Fibroblast of pulmonary artery (primary cell): ENCODE measurements around the gene RIBC1.

Experiments
- DNase-seq: peaks from one replicate; pipeline ENCODE4 v3.0.0-alpha.2; 2010; ENCODE audit warnings: low read depth
- H3K4me3 ChIP-seq: replicated peaks from 2 replicates; pipeline ENCODE4 v1.5.1; 2011; ENCODE audit warnings: low read depth, mild to moderate bottlenecking, control low read depth, low read length, moderate library complexity
- TF ChIP-seq, protein P1 (sequence below): IDR thresholded peaks from 2 replicates; pipeline ENCODE4 v1.5.1; 2011; ENCODE audit warnings: mild to moderate bottlenecking, control low read depth, low read length, inconsistent platforms; ENCODE audit errors: missing control alignments

The RIBC1 gene

DNA sequence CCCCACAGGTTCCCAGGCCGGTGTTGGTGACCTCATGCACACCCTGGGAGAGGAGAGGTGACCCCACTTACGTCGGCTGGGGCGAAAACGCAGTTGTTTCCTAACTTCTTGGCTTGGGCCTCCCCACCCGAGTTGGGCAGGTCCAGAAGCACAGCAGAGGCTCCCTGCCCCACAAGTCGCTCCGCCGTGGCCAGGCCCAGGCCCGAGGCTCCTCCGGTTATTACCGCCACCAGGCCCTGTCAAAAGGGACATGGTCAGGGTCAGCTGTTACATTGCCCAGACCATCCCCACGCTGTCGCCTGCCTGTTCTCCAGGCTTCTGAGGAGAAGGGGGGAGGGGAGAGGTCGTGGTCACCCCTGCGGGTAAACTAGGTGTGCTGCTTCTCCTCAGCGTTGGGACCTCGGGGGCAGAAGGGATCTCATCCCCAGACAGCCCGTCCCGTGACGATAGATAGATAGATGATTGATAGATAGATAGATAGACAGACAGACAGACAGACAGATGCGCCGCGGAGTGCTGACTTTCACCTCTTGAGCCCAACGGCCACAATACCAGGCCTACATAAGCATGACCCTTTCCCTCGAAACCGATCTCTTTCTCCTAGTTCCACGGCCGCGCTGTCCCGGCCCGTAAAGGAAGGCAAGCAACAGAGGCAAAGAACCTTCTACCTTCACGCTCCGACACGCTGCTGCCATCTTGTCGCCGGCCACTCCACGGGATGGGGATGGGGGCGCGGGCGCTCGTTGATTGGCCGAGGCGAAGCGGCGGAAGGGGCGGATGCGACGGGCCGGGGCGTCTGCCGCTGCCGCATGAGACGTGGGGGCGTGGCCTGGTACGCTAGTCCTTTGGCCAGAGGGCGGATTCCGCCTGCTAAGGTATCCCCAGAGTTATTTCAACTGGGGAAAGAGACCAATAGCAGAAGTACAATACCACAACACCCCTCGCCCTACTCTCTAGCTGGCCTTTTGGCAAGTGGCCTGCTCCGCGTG lies 11.3 kb downstream of the RIBC1 start, which contains the start of gene HSD17B10:
TSS of gene HSD17B10 (minus strand) at position 720 of the 989 bp plus-strand sequence. CDS start at position 695, 25 bp downstream.
- TF ChIP-seq, protein P1, sequence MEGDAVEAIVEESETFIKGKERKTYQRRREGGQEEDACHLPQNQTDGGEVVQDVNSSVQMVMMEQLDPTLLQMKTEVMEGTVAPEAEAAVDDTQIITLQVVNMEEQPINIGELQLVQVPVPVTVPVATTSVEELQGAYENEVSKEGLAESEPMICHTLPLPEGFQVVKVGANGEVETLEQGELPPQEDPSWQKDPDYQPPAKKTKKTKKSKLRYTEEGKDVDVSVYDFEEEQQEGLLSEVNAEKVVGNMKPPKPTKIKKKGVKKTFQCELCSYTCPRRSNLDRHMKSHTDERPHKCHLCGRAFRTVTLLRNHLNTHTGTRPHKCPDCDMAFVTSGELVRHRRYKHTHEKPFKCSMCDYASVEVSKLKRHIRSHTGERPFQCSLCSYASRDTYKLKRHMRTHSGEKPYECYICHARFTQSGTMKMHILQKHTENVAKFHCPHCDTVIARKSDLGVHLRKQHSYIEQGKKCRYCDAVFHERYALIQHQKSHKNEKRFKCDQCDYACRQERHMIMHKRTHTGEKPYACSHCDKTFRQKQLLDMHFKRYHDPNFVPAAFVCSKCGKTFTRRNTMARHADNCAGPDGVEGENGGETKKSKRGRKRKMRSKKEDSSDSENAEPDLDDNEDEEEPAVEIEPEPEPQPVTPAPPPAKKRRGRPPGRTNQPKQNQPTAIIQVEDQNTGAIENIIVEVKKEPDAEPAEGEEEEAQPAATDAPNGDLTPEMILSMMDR: no peak
- H3K4me3 ChIP-seq: peak within 1 kb of the TSS; percentile 82
- DNase-seq: peak; percentile 75

DNA sequence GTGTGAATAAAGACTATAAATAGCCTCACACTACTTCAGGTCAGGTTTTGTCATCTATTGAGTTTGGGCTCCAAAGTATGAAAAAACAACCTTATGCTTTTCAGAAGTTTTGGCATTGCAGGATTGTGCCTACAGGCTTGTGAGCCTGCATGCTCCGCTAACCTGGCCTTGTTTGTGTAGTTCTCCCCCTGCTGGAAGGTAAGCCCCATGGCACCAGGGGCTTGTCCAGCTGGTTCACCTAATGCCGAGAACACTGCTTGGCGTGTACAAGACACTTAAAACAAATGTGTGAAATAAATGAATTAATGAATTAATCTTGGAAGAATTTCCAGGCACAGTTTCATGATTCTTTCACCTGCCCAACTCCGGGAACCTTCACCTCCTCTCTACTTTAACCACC lies 13.3 kb downstream of the RIBC1 start:
- DNase-seq: peak; percentile 72
- TF ChIP-seq, protein P1: peak; percentile 85

DNA sequence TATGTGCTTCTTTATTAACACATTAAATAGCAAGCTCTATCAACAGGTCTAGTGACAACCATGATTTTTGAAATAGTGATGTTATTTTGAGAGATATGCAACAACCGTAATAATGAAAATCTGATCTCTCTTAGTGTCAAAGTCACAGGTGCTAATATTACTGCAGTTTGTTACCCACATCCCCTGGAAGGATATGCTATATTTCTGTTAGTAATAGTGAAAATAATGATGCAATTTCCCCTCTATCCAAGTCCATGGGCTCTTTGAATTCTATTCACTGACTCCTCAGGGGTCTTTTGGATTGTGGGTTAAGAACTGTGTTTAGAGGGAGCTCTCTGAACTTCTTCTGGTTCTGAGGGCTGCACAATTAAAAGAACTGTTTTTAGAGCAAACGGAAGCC lies 14.5 kb downstream of the RIBC1 start:
- DNase-seq: no peak
- TF ChIP-seq, protein P1: no peak
- no peak overlapping the region for H3K4me3 ChIP-seq

More for the DNA sequence above, 13.3 kb downstream of the RIBC1 start:
- no peak overlapping the region for H3K4me3 ChIP-seq

DNA sequence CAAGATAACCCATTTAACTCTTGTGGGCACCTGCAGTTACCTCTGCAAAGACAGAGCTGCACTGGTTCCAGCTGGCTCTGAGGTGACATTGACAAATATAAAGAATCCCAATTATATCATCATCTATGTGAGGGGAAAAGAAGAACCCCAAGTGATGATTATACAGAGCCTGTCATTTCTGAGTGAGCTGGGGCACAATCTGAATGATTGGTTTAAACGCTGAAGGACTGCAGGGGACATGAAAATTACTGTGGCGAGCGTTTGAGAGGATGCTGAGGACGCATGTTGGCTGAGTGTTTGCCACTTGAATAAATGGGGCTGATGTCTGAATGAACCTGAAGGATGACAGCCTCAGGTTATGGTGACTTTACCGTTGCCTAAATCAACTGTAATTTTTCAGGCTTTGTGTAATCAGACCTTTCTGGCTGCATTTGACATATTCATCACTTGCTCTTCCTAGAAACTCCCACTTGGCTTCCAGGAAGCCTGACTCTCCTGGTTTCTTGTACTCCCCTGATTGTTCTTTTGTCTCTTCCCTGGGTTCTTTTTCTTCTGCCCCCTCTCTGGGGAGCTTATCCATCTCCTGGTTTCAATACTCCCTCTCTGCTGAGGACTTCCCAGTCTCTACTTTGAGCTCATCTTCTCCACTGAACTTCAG lies 15.6 kb downstream of the RIBC1 start:
- TF ChIP-seq, protein P1: no peak
- DNase-seq: no peak
- H3K4me3 ChIP-seq: no peak overlapping the region

DNA sequence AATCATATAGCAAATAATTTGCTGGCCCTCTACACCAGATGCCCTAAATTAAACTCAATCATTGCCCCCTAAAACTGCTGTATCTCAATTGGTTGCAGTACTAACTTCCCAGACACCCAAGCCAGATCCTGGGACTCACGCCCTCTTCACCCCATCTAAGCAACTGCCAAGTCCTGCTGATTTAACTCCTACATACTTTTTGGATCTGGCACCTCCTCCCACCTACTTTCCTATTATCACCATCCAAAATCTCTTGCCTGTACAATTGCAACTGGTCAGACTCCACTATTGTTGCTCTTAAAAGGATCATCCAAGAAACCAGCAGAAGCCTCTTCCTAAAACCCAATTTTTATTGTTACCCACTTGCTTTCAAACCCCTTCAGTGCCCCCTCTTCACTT lies 16.2 kb downstream of the RIBC1 start:
- TF ChIP-seq, protein P1: no peak
- no peak overlapping the region for H3K4me3 ChIP-seq
- no peak for DNase-seq

DNA sequence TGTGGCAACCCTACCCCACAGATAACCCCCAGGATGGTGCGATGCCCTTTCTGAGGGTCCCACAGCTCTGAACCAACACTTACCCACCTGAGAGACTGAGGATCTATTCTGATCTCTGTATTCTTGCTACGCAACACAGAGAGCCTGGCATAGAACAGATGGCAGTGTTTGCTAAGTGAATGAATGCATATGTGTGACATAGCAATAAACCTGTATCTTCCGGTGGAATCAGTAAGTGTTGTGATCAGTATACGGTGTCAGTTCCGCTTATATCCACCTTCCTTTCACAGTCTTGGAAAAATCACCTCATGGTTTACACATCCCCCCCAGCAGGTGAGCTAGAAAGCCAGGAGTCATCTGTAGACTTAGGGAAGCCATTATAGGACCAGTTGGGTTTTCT lies 17.4 kb downstream of the RIBC1 start:
- H3K4me3 ChIP-seq: peak overlapping the region; percentile 34
- TF ChIP-seq, protein P1: no peak
- DNase-seq: no peak
